Body of pancreas (tissue), 4 donors: ENCODE data around the gene GUK1.

Source experiments
- POLR2A ChIP-seq, 3 donors: fragments of 450-650 bp; IDR thresholded peaks; one replicate each; pipeline ENCODE4 v1.6.1; 2016; ENCODE audit warnings: antibody characterized with exemption in 3 of 3, mild to moderate bottlenecking in 2 of 3
- TF ChIP-seq, protein P1 (sequence below), 7 experiments: fragments of 450-650 bp in 4 of 7; fragments of 200-600 bp in 3 of 7; sonication (generic) in 3 of 7; IDR thresholded peaks; one replicate each; pipeline ENCODE4 v1.5.1; 2016 to 2019; ENCODE audit warnings: antibody characterized with exemption in 7 of 7

DNA sequence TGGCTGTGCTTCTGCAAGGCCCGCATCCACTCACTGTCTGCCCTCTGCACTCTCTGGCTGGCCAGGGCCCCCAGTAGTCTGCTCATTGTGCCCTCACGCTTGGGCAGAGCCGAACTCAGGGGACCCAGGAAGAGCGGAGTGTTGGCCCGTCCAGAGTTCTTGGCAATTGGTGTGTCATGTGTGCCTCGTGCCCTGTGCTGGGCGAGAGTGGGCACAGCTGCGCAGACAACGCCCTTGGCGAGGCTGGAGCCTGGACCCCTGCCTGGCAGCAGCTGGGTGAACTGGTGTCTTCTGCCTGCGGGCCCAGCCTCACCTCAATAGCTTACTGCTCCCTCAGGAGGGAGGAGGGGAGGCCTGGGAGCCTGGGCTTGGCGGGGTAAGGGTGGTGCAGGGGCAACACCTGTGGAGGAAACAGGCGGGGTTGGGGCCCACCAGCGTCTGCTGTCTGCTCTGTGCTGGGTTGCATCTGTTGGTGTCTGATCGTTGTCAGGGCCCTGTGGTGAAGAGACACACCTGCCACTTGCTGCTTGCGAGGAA is 2.1 kb downstream of the GUK1 start:
- TF ChIP-seq, protein P1, sequence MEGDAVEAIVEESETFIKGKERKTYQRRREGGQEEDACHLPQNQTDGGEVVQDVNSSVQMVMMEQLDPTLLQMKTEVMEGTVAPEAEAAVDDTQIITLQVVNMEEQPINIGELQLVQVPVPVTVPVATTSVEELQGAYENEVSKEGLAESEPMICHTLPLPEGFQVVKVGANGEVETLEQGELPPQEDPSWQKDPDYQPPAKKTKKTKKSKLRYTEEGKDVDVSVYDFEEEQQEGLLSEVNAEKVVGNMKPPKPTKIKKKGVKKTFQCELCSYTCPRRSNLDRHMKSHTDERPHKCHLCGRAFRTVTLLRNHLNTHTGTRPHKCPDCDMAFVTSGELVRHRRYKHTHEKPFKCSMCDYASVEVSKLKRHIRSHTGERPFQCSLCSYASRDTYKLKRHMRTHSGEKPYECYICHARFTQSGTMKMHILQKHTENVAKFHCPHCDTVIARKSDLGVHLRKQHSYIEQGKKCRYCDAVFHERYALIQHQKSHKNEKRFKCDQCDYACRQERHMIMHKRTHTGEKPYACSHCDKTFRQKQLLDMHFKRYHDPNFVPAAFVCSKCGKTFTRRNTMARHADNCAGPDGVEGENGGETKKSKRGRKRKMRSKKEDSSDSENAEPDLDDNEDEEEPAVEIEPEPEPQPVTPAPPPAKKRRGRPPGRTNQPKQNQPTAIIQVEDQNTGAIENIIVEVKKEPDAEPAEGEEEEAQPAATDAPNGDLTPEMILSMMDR (IDR thresholded peaks at IDR 0.05) = no peak
- TF ChIP-seq POLR2A (IDR thresholded peaks at IDR 0.05) = no peak
